GM12892 (cell line): ENCODE measurements around the gene SIM2.

Experiments used
- POLR2A ChIP-seq: IDR thresholded peaks from 2 replicates; pipeline ENCODE4 v1.6.1; 2011; ENCODE audit warnings: low read depth, low read length, control low read depth
- POLR2AphosphoS5 ChIP-seq: IDR thresholded peaks from 2 replicates; pipeline ENCODE4 v1.6.1; 2011; ENCODE audit warnings: low read depth, low read length, control low read depth
- TAF1 ChIP-seq: IDR thresholded peaks from 2 replicates; pipeline ENCODE4 v1.6.1; 2011; ENCODE audit warnings: low read depth, mild to moderate bottlenecking, control low read depth, low read length, borderline replicate concordance

DNA sequence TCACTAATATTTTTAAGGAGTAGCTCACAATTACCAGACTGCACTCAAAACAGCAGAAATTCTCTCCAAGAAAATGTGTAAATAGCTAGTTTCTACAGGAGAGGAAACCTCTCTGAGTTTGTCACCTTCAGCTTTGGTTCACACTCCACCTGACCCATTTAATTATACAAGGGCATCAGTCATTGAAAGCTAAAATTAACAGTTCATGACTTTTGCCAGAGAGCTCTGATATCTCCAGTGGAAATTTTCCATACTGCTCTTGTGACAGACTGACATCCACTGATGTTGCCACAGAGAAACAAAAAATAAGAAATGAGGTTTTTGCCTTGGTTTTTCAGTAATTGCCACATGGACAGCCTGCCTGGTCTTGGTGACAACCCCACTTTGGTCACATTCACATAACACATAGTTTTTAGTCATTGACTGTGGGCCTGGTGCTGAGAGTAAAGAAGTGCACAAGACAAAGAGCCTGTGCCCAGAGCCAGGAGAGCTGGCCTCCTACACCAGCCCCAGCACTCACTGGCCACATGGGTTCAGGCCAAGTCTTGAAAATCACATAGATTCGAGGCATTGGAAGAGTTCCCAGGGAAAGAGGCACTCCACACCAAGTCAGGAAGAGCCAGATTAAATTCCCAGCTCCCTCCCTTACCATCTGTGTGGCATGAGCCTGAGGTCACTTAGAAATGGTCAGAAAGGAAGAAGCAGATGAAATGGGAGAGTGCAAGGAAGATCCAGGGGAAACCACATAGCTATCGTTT, 13.8 kb upstream of the SIM2 start:
- TF ChIP-seq POLR2A = no peak
- no peak for TF ChIP-seq POLR2AphosphoS5
- no peak for TF ChIP-seq TAF1
